Stimulated activated CD4-positive, alpha-beta T cell treated with anti-CD3 and anti-CD28 coated beads, Interleukin-1b, Interleukin-23, amount 100 ng/mL, for 4 hours (primary cell): Measurements from ENCODE around the gene CPS1.

ENCODE experiments used
- DNase-seq, 2 donors: peaks; one replicate each; pipeline ENCODE4 v3.0.0-alpha.2; 2020; ENCODE audit warnings: low read depth in 2 of 2

The CPS1 gene

DNA sequence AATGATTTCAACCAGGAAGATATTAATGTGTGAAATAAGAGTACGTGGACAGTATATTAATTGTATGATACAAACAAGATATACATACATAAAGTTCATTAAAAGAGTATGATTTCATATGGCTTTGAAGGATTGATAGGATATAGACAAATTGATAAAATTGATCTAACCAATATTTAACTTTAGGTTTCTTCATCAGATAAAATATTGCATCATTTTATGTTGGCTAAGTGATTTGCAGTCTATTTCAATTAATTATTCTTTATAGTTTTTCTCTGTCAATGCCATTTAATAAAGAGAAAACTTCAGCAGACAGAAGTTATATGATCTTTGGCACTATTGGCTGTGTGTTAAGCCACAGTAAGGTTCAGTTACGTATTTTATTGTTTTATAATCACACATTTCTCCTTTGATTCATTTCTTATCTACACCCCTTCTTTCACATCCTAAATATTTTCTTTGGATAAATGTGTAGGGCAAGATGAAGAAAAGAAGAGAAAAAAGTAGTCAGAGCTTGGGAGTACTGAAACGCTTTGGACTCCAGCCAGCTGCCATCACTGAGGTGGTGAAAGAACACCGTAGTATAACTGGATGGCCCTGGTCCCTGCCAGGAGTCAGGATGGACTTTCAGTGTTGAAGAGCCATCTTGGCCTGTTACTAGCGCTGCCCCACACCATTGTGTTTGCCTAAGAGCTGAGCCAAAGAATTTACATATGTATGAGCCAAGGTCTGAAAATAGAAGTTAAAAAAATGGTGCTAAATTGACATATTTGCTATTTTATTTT lies 9.8 kb upstream of the CPS1 start:
- no peak for DNase-seq

DNA sequence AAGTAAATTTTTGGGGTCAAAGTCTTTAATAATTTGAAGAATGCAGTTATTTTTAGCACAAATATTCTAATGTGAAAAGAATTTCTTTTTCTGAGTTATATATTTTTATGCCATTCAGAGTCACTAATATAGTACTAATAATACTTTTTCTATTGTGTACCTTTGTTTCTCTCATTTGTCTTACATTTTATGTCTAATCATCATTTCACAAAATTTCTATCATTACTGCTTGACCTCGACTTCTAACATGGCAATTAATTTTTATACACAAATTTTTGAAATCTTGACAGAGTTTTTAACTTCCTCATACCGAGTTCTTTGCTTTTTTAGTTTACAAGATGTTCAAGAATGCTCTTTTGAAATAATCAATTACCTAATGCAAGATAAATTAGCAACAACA lies 8.4 kb upstream of the CPS1 start:
- DNase-seq, result no peak

DNA sequence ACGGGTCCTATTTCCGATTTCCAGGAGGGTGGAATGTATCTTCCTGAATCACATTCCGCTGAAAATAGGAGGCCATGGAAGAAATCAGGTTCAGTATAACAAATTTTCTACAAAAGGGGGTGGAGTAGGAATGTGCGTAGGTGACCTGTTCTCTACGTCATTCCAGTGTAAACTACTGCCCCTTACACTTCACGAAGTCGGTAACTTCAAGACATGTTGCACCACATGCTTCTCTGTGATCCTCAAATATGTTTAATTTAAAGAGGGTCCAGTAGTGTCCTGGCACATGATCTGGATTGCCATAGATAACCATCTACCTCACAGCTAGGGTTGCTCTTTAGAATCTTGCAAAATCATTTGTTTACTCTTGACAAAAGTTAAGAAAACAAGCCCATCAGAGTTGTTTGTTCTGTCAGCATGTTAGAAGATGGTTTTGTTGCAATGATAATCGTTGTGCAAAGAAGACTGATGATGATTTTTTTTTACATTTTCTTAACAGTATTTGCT lies 7.5 kb upstream of the CPS1 start:
- no peak for DNase-seq

DNA sequence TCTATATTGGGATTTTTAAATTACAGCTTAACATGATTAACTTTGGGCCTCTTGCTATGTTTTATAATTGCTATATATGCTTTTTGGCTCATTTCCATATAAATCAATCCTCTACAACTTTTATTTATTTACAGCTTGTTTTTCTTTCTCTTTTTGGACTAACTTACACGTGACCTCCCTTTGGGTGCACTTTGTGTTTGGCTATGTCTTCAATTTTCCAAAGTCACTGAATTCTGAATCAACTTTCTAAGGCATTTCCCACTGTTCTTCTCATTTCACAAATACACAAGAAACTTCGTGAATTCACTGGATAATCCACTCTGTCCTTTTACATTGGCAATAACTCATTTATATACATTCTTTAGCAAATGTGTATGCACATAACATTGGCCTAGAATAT lies 5.4 kb upstream of the CPS1 start:
- DNase-seq, result no peak

DNA sequence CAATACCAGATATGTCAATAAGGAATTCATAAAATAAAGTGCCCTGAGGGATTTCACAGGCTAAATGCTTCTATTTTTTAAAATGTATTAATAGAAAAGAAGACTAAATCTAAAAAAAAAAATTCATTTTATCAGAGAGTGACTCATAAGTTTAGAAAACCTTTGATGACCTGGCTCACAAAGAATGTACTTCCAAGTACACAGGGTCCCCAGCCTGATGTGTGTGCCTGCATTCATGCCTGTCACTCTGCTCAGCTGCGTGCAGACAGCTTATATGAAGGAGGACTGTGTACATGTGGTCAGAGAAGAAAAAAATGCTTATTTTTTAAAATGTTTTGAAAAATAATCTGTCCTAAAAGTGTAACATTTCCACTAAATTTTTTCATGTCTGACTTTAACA lies 3.0 kb upstream of the CPS1 start:
- no peak for DNase-seq

DNA sequence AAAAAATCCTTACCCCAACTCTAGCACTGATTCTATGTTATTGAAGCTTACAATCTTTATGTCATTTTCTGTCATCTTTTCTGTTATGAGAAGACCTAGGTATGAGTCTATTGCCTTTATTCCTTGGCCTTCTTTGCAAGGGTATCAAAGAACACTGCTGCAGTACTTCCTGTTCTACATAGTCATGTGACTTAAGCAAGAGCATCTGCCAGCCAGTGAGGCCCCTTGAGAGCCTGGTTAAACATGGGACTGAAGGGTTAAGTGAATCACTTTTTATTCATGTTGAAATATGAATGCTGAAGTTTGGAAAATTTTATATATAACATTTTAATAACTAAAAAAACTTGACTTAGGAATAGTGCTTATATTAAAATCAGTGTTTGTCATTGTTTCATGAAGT lies 844 bp upstream of the CPS1 start:
- no peak for DNase-seq

DNA sequence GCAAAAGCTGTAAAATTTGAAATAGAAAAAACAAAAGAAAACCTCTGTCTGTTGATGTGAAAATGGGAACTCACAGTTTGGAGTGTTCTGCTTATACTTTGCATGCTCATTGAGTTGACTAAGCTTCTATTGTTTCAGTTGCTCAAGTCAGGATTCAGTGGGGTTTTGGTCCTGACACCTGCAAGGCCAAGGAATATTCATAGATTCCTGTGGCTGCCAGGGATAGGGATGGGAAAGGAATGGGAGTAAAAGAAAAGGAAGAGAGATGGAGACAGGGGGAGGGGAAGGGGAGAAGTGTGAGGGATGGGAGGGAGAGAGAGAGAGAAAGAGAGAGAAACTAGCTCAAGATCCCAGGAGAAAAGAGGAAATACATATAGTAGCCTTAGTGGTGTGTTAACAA lies 1.3 kb downstream of the CPS1 start:
- no peak for DNase-seq

DNA sequence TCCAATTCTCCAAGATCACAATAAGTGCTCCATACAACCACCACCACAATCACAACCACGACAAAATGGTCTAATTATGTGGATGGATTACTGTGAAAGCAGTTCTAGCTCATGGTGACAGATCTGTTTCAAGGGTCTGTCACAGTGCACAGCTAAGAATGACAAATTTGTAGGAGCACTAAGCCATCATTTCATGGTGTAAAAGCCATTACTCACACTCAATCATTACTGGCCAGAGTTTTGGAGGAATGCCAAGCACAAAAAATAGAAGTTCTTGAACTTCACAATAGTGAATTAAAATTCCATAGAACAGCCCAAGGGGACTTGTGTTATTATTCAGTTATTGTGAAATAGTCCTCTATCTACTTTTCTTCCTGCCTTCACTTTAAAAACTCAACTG lies 2.3 kb downstream of the CPS1 start:
- no peak for DNase-seq

DNA sequence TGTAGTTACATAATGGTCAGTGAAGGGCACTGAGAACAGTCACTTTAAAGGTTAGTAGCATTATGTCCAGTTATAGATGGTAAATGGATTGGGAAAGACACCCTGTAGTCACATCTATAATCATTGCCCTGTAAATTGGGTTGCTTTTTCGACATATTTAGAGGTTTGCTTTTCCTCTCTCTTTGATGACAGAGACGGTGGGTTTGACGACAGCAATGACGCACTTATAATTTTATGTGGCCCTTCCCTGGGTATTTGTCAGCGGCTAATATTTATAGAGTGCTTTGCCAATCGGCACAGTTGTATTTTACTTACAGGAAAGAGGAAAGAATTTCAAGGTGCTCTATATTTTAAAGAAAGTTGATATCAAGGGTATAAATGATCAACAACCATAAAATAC lies 2.8 kb downstream of the CPS1 start:
- no peak for DNase-seq

DNA sequence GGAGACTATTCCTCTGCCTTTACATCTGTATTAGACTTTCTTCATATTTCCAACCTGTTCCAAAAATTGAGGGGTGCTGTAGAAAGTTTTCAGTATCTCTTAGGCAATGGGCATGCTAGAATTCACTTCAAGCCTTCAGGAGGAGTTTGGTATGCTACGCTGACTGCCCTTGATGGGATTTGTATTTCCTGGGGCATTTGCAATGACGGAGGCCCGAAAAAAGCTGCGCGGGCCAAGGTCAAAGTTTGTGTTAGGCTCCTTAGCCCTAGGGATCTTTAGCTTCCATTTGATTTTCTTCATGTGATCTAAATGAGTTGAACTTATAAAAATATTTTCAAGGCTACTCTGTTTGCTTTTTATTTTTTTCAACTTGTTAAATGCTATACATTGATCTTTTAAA lies 5.1 kb downstream of the CPS1 start:
- DNase-seq, result no peak

DNA sequence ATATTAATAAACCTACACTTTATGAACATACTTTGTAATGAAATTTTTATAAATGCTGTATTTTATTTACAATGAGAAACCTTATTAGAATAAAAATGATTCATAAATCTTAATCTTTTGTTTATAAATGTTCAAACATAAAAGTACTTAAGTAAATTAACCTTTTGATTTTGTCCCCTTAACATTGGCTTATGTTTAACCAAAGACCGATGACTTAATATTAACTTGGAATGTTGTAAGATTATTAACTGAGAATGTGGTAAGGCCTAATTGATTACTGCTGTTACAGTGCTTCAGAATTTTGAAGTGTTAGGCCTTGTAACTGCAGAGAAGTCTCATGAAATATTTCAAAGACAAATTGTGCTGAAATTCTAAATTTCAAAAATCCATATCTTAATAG lies 5.7 kb downstream of the CPS1 start:
- DNase-seq, result no peak

DNA sequence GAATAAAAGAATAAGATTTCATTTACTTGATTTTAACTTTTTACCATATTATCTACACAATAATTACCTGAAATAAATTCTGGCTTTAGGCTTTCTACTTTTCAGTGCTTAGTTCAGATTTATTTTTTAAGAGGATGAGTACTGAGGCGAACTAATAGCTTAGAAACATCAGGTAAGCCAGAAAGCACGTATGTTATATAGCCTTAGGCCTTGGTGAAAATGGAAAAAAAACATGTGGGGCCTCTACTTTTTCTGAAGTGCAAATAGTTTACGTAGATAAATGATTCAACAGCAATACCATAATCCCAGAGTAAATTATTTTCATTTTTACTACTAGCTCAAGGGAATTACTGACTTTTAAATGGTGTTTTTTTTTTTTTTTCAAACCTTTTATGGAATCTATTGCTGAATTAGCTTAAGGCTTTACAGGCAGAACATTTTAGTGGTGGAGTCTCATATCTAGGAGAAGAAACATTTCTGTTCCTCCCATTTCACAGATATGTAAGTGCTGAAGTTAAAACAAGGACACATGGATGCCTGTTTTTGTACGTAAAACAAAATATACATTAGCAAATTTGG lies 6.2 kb downstream of the CPS1 start:
- DNase-seq, result no peak

DNA sequence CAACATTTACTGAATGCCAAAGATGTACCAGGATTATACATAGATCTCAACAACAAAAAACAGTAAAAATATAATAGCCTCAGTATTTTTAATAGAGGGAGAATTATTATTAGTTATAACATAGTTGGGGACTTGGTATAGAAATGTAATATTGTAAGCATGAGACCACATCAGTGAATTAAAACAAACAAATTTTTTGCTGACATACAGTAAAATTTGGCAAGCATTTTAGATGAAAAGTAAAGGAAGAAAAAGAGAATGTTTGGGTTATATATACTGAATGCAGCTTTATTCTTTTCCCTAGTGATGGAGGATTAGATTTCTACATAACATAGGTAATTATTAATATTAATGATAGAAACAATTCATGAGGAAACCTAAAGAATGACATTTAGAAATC lies 10.9 kb downstream of the CPS1 start:
- no peak for DNase-seq

DNA sequence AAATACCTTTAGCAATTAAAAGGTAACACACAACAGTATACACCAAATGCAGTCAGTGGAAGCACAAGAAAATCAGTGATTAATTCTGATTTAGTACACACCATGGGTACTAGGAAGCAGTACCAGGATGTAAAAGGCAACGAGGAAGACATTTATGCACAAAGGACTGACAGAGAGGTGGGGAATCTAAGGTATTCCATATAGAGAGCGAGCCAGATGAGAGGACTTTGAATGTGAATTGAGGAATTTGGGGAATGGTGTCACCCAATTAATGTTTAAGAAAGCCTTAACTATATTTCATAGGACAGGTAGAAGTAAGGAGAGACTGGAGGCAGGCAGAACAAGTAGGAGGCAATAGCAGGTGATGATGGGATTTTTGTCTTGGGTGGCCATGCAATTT lies 11.7 kb downstream of the CPS1 start:
- no peak for DNase-seq

DNA sequence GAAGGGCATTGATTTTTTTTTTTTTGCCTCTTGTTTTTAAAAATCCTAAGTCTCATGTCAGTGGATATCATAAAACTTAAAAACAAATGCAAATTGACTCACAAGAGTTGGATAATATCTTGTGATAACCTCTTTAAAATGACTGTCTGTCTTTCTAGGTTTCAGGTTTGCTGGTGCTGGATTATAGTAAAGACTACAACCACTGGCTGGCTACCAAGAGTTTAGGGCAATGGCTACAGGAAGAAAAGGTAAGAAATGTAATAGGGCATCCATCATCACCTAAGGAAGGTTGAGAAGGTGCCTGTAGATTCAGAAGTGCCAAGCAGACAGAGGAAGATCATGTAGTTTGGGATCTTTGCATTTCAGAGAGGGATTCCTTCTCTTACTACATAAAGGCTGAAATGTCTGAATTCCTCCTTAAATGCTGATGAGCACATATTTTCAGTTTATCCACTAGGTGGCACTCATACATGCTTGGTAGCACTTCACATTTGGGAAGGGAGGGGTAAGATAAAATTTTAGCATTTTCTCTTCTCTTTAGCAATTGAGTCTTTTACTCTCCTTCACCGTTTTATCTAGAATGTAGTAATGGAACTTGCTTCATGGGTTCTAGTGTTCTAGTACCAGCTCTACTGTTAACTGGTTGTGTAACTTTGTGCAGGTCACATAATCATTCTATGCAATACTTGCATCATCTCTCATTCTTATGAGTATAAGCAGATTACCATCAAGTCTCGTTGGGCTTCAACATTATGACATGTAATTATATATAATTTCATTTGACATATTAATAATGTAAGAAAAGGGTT lies 21.1 kb downstream of the CPS1 start:
- no peak for DNase-seq

DNA sequence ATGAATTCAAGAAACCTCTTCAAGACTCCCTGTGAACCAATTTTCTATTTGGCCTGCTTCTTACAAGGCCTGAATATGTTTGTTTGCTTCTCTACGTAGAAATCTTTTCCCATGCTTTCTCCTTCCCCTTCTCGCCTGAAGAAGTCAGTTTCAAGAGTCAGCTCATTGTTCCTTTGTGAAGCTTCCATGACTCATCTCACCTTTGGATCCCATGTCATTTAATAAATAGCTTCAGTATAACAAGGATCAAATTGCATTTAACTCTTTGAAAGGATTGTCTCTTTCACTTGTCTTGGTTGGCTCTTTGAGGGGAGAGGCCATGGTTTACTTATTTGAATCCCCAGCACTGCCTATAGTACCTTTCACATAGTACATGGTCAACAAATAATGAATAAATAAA lies 28.4 kb downstream of the CPS1 start:
- DNase-seq, result no peak

DNA sequence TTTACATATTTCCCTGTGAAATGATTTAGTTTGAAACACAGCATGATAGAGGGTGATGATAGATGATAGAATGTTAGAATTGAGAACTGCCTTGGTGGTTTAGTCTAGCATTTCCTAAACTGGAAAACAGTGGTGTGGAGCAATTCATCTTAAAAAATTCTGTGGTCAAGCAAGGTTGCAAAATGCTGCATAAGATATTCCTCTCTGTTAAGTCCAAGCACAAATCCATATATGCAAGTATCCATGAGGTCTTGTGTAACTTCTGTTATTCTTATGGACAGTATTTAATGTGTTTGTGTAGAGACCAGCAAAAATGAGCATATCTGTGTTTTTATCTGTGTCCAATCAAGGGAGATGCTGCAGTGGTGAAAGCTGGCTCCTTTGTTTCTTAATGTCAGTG lies 30.0 kb downstream of the CPS1 start:
- DNase-seq, result no peak

DNA sequence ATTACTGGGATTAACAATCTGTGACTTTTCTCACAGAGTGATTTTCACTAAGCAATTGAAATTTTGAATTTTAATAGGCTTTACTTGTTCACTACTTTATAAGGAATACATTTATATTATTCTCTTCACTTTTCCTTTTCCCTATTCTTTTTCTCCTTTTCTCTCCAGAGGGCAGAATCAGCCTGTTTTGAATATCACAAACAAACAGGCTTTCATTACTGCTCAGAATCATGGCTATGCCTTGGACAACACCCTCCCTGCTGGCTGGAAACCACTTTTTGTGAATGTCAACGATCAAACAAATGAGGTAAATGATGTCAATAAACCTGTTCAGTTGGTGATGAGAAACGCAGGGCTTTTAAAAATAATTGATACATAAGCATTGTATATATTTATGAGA lies 35.3 kb downstream of the CPS1 start:
- DNase-seq, result no peak

DNA sequence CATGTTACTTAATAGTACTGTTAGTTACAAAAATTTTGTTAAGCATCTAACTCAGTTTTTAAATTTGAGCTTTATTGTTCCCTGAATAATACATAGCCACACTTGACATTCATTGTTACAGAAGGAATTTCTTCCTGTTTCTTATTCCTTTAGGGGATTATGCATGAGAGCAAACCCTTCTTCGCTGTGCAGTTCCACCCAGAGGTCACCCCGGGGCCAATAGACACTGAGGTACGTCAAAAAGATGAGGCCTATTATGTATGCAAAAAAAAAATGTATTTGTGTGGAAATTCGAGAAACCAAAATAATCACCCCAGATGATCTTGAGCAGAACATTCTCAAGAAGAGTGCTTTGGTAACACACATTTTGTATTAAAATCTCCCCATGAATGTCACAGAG lies 36.3 kb downstream of the CPS1 start:
- DNase-seq, result no peak

DNA sequence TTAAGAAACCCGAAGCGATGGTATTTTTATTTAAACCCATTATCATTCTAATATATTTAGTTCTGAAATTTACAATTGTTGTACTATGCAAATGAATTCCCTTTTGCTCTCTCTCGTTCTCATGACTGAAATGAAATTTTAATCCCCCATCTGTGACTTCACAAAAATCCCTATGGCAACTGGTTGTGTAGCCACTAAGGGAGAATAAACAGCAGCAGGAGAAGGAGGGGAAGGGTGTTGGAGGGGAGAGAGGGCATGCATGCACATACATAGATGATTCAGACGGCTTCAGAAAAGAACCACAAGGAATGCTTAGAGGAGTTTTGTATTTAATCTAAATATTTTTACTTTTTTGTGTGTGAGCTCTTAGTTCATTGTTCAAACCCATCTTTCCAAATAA lies 36.8 kb downstream of the CPS1 start:
- no peak for DNase-seq

DNA sequence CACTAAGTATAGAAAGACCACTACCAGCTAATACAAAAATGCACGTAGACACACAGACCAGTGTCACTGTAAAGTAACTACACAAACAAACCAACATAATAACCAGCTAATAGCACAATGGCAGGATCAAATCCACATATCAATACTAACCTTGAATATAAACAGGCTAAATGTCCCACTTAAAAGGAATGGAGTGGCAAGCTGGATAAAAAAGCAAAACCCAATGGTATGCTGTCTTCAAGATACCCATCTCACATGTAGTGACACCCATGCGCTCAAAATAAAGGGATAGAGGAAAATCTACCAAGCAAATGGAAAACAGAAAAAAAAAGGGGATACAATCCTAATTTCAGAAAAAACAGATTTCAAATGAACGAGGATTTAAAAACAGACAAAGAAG lies 41.8 kb downstream of the CPS1 start:
- DNase-seq, result no peak

DNA sequence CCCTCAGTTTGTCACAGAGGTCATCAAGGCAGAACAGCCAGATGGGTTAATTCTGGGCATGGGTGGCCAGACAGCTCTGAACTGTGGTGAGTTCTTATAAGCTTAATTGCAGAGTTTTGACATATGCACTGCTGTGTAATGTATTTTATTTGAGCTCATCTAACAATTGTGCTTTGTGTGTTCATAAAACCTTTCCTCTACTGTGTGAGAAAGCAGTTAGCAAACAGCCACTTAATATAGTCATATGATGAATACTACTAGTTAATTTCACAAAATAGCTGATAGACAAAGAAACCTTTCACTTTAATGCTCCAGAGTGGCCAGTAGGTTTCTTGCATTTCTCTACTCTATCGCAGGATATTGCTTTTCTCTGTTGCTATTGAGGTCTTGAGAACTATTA lies 43.1 kb downstream of the CPS1 start:
- no peak for DNase-seq

DNA sequence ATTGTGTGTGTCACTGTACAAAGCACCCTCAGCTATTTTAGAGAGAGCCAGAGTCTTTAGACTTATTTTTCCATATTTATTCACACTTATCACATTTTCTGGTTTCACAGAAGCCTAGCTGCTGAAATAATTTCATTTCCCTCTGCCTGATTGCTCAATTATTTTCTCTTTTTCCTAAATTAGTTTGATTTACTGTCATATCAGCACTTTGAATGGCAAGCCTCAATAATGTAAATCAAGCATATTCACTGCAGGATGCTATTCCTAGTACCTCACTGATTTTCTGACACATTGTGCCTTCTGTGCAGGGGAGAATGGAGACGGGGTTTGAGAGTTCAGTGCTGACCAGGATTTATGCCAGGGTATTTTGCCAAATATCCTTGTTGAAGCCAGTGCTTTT lies 48.3 kb downstream of the CPS1 start:
- DNase-seq, result no peak
